GM19455 (cell line): ENCODE results near the gene CREB3L2.
"Not testable (repeated sequence)": the region's sequence is repeated elsewhere in the genome, so short reads cannot be mapped to it uniquely, and the experiment has no call there.

Source experiments
- ATAC-seq: cut with Tn5 transposase; IDR thresholded peaks from one replicate; pipeline ENCODE4 v1.9.1; 2021; ENCODE audit not compliant: unreplicated experiment

CREB3L2 gene

GRCh38 chr7:138014201-138014600, 12.3 kb upstream of the CREB3L2 start:
- not testable (repeated sequence) for ATAC-seq

- ATAC-seq: no peak
These were observed 7.4 kb upstream of the CREB3L2 start for GRCh38 chr7:138009350-138009653.

- ATAC-seq: peak; percentile 75
These were observed 6.9 kb upstream of the CREB3L2 start for GRCh38 chr7:138008588-138009349.

GRCh38 chr7:138008019-138008587, 6.2 kb upstream of the CREB3L2 start:
- ATAC-seq: no peak

- ATAC-seq: no peak
These were observed 4.2 kb upstream of the CREB3L2 start for GRCh38 chr7:138006106-138006505.

- no peak for ATAC-seq
These were observed 3.0 kb upstream of the CREB3L2 start for GRCh38 chr7:138004936-138005335.

GRCh38 chr7:138004046-138004445, 2.2 kb upstream of the CREB3L2 start:
- no peak for ATAC-seq

GRCh38 chr7:138002828-138003189, 923 bp upstream of the CREB3L2 start:
- no peak for ATAC-seq

- peak; percentile 97 for ATAC-seq
These were observed 376 bp upstream of the CREB3L2 start for GRCh38 chr7:138002096-138002827.

- no peak for ATAC-seq
These were observed 1.7 kb downstream of the CREB3L2 start for GRCh38 chr7:138000081-138000701.

- no peak for ATAC-seq
These were observed 2.3 kb downstream of the CREB3L2 start for GRCh38 chr7:137999496-138000080.

GRCh38 chr7:137998250-137998649, 3.6 kb downstream of the CREB3L2 start:
- no peak for ATAC-seq

- ATAC-seq: no peak
These were observed 5.0 kb downstream of the CREB3L2 start for GRCh38 chr7:137996871-137997270.

GRCh38 chr7:137996386-137996851, 5.5 kb downstream of the CREB3L2 start:
- ATAC-seq: no peak

- ATAC-seq: no peak
These were observed 7.7 kb downstream of the CREB3L2 start for GRCh38 chr7:137994216-137994615.

- no peak for ATAC-seq
These were observed 8.5 kb downstream of the CREB3L2 start for GRCh38 chr7:137993395-137993743.

- peak; percentile 54 for ATAC-seq
These were observed 9.1 kb downstream of the CREB3L2 start for GRCh38 chr7:137992550-137993394.

- ATAC-seq: no peak
These were observed 9.8 kb downstream of the CREB3L2 start for GRCh38 chr7:137992104-137992549.

GRCh38 chr7:137990251-137990941, 11.5 kb downstream of the CREB3L2 start:
- ATAC-seq: no peak

- ATAC-seq: no peak
These were observed 12.3 kb downstream of the CREB3L2 start for GRCh38 chr7:137989590-137989989.
